Measurements from ENCODE around the gene AK1. TPM values are rescaled to one million over a fixed set of nuclear protein-coding genes. Genes with fewer than 3 reads are reported as not detected.
A peak's percentile ranks its signal among the peaks of the same experiment; 100 is the strongest.

AK1 gene
- total RNA-seq, 1 donor from 2014 or later: 58.3 TPM

DNA sequence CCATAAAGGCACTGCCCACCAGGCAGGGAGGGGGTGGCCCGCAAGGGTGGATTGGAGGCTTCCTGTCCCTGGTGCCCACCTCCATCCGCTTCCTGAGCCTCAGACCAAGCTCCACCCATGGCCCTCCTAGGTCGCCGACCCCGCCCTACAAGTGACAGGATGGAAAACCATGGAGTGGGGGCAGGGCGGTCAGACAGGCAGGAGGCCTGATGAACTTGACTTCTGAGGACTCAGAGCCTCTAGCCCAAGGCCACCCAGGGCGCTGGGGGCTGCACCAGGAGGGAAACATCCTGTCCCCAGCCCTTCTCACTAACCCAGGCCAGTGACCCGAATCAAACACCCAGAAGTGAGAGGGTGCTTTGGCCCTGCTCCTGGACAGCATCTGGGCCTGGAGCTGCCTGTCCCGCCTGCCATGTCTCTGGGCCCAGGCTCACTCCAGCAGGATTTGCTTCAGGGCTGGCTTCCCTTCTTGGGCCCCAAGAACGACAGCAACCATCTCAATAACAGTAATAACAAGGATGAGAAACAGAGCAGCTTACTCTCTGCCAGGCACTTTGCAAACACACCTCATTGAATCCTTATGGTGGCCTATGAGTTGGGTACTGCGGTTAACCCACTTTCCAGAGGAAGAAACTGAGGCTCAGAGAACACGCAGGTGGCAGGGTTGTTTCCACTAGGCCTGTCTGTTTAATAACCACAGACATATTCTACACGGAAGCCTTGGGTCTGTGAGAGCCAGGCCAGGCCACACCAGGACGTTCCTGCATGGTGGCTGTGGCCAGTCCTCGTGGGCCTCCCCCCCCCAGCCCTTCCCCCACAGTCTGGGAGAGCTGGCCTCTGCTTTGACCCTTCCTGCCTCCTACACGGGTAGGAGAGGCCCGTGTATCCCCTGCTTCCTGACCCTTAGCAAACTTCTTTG lies 26.3 kb upstream of the AK1 start:
- TF ChIP-seq CTCF (conservative IDR thresholded peaks at IDR 0.05; ENCODE audit: low read depth, low read length): no peak
- H3K4me3 ChIP-seq (ENCODE audit: low read depth, low read length): no peak overlapping the region
- no peak for DNase-seq (ENCODE audit: low read depth)

DNA sequence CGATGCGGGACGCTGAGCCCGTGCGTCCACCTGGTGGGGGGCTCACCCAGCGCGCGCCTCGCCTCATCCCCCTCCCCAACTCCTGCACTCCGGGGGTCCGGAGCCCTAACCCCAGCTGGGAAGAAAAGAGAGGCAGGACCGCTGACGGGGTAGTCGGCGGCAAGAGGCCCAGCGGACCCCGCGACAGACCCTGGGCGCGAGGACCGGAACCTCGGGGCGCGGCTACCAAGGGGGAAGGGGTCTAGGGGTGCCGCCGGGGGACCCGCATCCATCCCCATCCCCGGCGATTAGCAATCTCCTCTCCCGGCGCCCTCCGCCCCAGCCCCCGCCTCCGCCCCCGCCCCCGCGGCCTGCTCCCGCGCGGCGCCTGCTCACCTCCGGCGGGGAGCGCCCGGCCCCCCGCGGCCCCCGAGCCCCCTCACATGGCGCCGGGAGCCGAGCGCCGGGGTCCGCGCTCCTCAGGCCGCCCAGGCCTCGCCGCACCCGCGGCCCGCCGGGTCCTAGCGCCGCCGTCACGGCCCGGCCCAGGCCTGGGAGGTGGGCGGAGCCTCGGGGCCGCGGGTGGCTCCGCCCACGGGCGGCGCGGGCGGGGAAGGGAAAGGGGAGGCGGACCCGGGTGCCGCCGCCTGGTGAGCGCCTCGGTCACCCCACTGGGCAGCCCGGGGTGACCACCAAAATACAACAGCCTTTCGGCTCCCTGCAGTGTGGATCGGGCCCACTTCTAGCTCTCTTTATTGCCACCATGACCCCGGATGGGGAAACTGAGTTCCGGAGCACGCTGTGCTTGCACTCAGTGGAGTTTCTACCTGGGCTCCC lies 21.9 kb upstream of the AK1 start, which contains the start of gene ST6GALNAC6:
Gene ST6GALNAC6 (minus strand): TSS at position 476 of the 816 bp plus-strand sequence. CDS start 1,622 bp downstream, outside the sequence.
- no peak for TF ChIP-seq CTCF (conservative IDR thresholded peaks at IDR 0.05; ENCODE audit: low read depth, low read length)
- DNase-seq (ENCODE audit: low read depth): no peak
- H3K4me3 ChIP-seq (ENCODE audit: low read depth, low read length): peak within 1 kb of the TSS; percentile 96

DNA sequence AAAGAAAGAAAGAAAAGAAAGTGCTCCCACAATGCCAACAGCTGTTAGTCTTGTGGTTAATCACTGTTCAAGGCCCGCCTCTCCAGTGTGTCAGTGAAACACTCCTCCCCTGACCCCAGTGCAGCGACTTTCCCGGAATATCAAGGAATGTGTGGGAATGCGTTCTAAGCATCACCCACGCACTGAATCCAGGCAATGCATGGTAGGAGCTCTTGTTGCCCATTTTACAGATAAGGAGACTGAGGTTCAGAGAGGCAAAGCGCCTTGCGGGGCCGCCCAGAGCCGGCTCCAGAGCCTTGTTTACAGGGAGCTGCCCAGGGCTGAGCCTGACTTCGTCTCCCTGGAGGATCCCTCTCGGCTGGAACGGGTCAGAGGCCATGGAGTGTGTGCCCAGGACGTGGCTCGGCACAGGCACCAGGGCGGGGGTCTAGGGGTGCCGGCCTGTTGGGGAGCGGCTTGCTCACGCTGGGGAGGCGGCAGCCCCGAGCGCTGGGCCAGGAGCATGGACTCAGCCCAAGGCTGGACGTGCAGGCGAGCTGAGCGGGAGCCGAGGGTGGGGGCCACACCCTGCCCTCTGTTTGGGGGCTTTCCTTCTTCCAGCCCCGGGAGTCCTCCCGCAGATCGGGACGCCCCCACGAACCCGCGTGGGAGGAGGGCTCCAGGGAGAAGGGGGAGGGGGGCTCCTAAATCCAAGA lies 21.1 kb upstream of the AK1 start:
- TF ChIP-seq CTCF (conservative IDR thresholded peaks at IDR 0.05; ENCODE audit: low read depth, low read length): no peak
- DNase-seq (ENCODE audit: low read depth): peak; percentile 68
- peak overlapping the region; percentile 96 for H3K4me3 ChIP-seq (ENCODE audit: low read depth, low read length)

DNA sequence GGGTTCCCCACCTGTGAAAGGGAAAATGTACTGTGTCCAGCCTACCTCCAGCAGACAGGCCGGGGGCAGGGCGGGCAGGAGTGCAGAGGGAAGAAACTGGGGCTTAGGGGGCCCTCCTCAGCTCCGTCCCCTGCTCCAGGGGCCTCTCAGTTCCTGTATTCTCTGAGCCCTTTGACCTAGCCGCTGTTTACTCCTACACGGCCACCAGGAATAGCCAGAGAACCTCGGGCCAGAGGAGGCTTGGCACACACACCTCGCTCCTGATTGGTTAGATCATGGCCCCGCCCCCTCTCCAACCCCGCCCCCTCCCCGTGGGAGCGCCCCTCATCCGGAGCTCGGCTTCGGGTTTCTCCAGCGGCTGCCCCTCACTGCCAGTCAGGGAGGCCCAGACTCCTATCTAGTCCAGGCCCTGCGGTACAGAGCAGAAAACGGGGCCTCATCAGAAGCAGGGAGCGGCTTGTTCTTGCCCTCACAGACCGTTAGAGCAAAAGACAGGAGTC lies 19.8 kb upstream of the AK1 start:
- no peak overlapping the region for H3K4me3 ChIP-seq (ENCODE audit: low read depth, low read length)

DNA sequence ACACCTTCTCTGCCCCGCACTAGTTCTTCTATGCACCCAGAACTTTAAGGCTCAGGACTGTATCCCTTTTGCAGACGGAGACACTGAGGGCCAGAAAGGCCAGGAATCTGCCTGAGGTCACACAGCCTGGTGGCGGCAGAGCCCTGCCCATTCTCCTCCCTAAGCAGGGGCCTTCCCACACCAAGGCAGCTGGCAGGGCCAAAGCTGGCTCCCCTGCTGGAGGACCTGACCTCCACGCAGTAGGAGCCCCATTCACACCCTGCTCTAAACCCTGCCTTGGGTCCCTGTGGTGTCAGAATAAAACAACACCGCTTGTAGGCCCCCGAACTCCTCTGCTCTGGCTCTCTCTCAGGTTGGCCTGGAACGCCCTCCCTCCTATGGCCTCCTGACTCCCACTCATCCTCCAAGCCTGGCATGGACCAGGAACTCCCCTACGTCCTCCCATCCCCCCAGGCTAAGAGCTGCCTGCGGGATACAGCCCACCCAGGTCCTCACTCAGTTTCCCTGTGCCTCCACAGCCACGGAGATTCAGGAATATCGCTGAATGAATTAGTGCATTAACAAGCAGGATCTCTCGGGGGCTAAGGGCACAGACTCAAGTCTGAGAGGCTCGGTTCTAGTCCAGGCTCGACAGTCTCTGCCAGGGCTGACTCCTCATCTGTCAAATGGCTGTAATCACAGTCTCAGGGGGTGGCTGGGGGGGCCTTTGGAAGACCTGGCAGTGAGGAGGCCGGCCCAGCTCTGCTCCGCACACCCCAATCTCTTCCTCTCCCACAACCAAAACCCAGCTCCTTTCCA lies 19.1 kb upstream of the AK1 start:
- no peak for TF ChIP-seq CTCF (conservative IDR thresholded peaks at IDR 0.05; ENCODE audit: low read depth, low read length)
- no peak overlapping the region for H3K4me3 ChIP-seq (ENCODE audit: low read depth, low read length)
- no peak for DNase-seq (ENCODE audit: low read depth)

More for the DNA sequence above, 19.8 kb upstream of the AK1 start:
- no peak for DNase-seq (ENCODE audit: low read depth)
- no peak for TF ChIP-seq CTCF (conservative IDR thresholded peaks at IDR 0.05; ENCODE audit: low read depth, low read length)

- no peak for DNase-seq (ENCODE audit: low read depth)
- no peak overlapping the region for H3K4me3 ChIP-seq (ENCODE audit: low read depth, low read length)
- TF ChIP-seq CTCF (conservative IDR thresholded peaks at IDR 0.05; ENCODE audit: low read depth, low read length): no peak
Observed at GRCh38 chr9:127895811-127896210, 18.3 kb upstream of the AK1 start.

Data from epithelial cell of proximal tubule (primary cell).